ENCODE measurements around the gene OPN1MW3.
"Not testable (repeated sequence)": the region's sequence is repeated elsewhere in the genome, so short reads cannot be mapped to it uniquely, and the experiment has no call there.

The OPN1MW3 gene

GRCh38 chrX:154298312-154298711 is 40.9 kb downstream of the OPN1MW3 start:
- DNase-seq: no peak

DNA sequence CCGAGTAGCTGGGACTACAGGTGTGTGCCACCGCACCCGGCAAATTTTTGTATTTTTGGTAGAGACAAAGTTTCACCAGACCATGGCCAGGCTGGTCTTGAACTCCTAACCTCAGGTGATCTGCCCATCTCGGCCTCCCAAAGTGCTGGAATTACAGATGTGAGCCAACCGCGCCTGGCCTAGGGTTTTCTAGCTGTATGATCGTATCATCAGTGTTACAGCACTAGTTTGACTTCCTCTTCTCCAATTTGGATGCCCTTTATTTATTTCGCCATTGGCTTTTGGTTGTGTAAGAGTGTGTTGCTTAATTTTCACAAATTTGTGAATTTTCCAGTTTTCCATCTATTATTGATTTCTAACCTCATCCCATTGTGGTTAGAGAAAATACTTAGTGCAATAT is 43.4 kb downstream of the OPN1MW3 start:
- DNase-seq: no peak

- DNase-seq: not testable (repeated sequence)
Observed at GRCh38 chrX:154302998-154303397, 45.6 kb downstream of the OPN1MW3 start.

GRCh38 chrX:154303476-154303875 is 46.1 kb downstream of the OPN1MW3 start:
- DNase-seq: no peak

GRCh38 chrX:154304846-154305245 is 47.5 kb downstream of the OPN1MW3 start:
- DNase-seq: no peak

- no peak for DNase-seq
Observed at GRCh38 chrX:154305541-154306205, 48.3 kb downstream of the OPN1MW3 start.

- no peak for DNase-seq
Observed at GRCh38 chrX:154307202-154307601, 49.8 kb downstream of the OPN1MW3 start.

GRCh38 chrX:154308108-154308946 is 50.9 kb downstream of the OPN1MW3 start:
- peak; percentile 42 for DNase-seq

DNA sequence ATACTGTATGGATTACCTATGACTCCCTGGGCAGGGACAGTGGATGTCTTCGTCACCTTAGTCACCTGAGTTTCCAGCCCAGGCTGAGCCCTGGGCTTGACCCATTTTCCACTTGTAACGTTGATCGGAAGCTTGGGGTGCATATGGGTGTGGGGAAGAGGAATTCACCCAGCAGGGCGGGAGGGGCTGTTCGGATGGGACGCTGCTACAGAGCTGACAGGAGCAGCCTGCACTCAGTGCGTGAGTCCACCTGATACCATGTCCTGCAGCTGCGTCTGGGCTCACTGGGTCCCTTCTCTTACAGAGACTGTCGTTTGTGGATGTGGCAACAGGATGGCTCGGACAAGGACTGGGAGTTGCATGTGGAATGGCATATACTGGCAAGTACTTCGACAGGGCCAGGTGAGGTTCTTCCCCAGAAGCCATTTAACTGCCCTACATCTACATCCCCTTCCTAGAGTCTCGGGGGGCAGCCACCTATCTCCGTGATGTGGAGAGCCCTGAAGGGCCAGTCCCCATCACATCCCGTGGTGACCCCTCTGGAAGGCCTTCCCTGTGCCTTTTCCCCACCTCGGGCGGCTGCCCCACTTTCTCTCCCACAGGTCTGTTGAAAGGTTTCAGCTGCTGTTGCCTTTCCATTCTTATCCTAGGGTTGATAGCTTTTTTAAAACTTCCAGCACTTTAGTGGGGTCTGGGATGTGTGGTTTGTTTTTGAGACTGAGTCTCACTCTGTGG is 51.8 kb downstream of the OPN1MW3 start:
- no peak for DNase-seq

- DNase-seq: no peak
Observed at GRCh38 chrX:154310616-154311536, 53.5 kb downstream of the OPN1MW3 start.

DNA sequence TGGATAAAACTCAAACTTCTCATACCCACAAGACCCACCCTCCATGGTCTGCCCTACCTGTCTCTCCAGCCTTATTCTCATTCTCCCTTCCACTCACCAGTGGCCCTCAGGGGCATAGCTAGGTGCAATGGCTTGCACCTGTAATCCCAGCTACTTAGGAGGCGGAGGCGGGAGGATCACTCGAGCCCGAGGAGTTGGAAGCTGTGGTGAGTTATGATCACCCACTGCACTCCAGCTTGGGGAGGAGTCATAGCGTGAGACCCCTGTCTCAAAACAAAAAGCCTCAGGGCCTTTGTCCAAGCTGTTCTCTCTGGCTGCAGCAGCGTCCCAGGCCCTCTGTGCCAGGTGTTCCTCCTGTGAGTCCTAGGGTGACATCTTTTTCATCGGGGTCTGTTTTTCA is 54.7 kb downstream of the OPN1MW3 start:
- DNase-seq: no peak

- no peak for DNase-seq
Observed at GRCh38 chrX:154313147-154313546, 55.8 kb downstream of the OPN1MW3 start.

GRCh38 chrX:154315416-154315815 is 58.0 kb downstream of the OPN1MW3 start:
- DNase-seq: no peak

- no peak for DNase-seq
Observed at GRCh38 chrX:154317391-154317995, 60.1 kb downstream of the OPN1MW3 start.

- DNase-seq: no peak
Observed at GRCh38 chrX:154320406-154320805, 63.0 kb downstream of the OPN1MW3 start.

Measured in GDM1 (cell line).